GM21825 (cell line): ENCODE data around the gene SLC27A6.
"Not testable (repeated sequence)": the region's sequence is repeated elsewhere in the genome, so short reads cannot be mapped to it uniquely, and the experiment has no call there.

ENCODE experiments used
- ATAC-seq: cut with Tn5 transposase; IDR thresholded peaks from one replicate; pipeline ENCODE4 v1.9.1; 2021; ENCODE audit warnings: mild to moderate bottlenecking, moderate library complexity; ENCODE audit not compliant: unreplicated experiment

Gene SLC27A6, protein sequence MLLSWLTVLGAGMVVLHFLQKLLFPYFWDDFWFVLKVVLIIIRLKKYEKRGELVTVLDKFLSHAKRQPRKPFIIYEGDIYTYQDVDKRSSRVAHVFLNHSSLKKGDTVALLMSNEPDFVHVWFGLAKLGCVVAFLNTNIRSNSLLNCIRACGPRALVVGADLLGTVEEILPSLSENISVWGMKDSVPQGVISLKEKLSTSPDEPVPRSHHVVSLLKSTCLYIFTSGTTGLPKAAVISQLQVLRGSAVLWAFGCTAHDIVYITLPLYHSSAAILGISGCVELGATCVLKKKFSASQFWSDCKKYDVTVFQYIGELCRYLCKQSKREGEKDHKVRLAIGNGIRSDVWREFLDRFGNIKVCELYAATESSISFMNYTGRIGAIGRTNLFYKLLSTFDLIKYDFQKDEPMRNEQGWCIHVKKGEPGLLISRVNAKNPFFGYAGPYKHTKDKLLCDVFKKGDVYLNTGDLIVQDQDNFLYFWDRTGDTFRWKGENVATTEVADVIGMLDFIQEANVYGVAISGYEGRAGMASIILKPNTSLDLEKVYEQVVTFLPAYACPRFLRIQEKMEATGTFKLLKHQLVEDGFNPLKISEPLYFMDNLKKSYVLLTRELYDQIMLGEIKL

DNA sequence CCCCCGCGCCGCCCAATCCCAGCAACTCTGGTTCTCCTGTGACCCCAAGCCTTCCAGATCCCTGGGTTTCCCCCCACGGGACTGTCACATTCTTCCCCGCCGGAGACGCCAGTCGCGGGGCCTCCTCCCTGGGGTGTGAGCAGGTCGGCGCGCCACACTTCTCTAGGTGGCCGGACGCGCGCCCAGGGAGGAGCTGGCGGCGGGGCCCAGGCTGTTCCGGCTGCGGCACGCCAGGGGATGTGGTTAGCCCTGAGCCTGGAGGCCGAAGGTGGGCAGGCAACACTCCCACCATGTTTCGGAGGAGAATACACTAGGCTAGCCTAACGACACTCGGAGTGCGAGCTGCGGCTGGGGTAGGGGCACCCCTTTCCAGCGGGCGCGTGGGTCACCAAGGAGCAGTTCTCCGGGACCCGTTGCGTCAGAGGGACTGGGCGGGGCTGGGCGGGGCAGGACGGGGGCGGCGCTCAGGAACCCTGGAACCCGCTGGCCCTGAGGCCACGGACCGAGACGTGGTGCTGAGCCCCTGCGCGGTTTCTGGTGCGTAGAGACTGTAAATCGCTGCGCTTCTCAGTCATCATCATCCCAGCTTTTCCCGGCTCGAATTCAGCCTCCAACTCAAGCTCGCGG lies at the start of gene SLC27A6:
SLC27A6 (plus strand) TSS at position 478 of the 627 bp plus-strand sequence. CDS start 650 bp downstream, outside the sequence.
- no peak for ATAC-seq

DNA sequence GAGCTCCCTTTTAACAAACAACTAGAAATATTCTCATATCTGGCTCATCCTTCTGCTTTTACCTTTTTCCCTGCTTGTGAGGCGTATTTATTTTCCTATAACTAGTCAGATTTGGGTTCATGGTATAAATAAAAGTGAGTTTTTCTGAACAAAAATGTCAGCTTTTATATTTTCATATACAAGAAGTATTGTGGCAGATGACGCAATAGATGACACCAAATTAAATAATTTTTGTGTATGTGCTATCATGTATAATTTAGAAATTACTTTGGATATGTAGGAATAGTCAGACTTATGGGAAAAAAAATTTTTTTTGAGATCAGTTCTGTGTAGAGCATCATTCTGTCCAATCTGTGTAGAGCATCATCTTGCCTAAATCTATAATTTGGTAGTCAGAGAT lies 45.7 kb upstream of the SLC27A6 start:
- no peak for ATAC-seq

DNA sequence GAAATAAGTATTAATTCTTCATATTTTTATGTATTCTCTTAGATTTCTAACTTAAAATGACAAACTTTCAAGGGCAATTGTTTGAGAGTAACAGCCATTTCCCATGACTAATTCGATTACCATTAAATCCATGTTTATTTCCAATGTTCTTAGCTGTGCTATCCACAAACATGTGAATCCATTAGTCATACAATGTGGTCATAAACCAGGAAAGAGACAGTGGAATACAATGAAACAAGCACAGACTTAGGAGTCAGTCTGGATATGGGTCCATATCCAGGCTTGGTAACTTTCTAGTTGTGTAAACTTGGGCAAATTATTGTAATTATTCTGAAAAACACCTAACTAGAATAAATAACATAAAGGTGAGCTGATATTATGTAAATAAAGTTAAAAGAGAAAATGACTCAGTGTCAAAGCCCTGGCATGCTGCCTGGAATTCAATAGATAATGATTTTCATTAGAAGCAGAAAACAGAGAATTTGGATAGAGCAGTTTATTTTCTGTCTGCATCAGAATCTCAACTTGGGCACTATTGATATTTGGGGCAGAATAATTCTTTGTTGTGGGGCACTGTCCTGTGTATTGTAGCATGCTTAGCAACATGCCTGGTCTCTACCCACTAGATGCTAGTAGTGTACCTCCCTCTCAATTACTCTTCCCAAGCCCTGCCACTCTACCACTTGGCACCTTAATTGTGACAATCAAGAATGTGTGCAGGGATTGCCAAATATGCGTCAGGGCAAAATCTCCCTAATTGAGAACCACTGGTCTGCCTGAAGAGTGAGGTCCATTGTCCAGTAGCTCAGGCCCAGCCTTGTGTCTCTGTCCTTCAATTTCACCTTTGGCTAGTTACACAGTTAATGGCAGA lies 44.7 kb upstream of the SLC27A6 start:
- no peak for ATAC-seq

DNA sequence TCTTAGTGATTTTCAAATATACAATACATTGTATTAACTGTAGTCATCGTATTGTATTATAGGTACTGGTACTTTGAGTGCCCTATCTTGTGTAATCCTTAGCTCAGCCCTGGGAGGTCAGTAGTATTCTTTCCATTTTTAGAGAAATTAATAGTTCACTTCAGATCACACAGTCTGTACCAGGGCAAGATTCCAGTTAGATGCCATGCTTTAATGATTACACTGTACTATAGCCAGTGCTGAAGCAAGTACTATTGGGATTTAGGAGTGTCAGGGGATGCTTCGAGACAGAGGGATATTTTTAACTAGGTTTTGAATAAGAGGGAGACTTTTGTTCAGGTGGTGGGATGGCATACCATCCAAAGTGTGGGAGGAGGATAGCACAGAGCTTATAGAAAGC lies 41.0 kb upstream of the SLC27A6 start:
- no peak for ATAC-seq

DNA sequence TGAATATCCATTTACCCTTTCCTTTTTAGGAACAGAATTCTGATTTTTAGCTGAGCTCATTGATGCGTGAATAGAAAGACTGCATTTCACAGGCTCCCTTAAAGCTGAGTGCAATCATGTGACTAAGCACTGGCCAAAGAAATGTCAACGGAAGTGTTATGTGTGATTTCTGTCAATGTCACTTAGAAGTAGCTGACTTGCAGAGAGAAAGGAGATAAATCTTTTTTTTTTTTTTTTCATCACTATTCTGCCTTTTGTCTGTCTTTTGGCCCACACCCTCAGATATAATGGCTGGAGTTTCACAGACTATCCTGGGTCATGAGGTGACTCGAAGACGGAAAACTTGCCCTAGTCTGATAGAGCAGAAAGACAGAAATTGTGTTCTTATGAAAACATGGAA lies 39.3 kb upstream of the SLC27A6 start:
- no peak for ATAC-seq

DNA sequence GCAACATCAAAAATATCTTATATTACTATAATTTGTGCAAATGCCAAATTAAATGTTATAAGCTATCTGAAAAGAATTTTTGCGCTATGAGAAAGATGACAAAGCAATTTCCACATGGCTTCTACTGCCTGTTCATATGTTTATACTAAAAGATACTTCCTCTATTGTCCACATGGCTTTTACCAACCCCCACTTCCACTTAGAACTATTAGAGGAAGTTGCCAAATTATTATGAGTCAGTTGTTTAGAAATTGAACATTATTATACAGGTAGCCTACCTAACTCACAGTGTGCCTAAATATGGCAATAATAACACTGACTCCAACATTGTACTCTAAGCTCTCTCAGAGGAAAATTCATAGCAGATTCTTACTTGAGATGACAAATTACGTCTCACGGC lies 37.6 kb upstream of the SLC27A6 start:
- ATAC-seq: no peak

DNA sequence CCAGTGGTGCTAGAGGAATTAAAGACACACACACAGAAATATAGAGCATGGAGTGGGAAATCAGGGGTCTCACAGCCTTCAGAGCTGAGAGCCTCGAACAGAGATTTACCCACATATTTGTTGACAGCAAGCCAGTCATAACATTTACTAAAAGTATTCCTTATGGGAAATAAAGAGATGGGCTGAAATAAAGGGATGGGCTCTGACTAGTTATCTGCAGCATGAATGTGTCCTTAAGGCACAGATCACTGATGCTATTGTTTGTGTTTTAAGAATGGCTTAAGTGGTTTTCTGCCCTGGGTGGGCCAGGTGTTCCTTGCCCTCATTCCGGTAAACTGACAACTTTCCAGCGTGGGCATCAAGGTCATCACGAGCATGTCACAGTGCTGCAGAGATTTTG lies 33.1 kb upstream of the SLC27A6 start:
- ATAC-seq: not testable (repeated sequence)

DNA sequence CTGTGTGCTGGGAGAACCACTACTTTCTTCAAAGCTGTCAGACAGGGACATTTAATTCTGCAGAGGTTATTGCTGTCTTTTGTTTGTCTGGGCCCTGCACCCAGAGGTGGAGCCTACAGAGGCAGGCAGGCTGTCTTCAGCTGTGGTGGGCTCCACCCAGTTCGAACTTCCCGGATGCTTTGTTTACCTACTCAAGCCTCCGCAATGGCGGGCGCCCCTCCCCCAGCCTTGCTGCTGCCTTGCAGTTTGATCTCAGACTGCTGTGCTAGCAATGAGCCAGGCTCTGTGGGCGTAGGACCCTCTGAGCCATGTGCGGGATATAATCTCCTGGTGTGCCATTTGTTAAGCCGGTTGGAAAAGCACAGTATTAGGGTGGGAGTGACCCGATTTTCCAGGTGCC lies 22.2 kb upstream of the SLC27A6 start:
- ATAC-seq: not testable (repeated sequence)

DNA sequence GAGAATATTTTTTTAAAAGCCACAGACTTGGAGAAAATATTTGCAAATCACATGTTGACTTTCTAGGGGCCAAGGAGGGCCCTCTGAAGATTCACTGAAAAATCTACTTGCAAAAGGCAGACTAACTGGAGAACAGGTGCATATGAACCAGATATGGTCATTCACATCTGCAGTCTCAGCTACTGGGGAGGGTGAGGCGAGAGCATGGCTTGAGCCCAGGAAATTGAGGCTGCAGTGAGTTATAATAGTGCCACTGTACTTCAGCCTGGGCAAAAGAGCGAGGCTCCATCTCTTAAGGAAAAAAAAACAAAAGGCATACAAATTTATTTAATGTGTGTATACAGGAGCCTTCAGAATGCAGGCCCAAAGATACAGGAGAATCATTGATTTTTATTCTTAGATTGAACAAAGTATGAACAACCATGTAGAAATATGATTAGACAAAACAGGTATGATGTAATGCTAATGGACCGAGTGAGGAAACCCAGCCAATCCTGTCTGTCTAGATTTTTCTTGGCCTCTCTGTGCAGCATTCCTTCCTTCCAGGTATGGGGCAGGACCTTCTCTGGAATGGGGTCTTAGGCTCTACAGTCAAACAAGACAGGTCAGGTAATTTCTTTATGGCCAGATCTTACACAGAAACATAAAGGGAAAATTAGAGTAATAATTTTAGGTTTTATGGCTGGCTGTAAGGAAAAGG lies 15.3 kb upstream of the SLC27A6 start:
- ATAC-seq: no peak

DNA sequence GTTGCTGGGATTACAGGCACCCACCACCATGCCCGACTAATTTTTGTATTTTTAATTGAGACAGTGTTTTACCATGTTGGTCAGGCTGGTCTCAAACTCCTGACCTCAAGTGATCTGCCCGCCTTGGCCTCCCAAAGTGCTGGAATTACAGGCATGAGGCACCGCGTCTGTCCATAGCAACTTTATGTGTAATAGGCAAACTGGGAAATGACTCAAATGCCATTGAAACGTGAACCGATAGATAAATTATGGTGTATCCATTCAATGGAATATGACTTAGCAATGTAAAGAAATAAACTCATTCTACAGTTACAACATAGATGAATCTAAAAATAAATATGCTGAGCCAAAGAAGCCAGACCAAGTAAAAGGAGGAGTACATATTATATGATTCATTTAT lies 14.0 kb upstream of the SLC27A6 start:
- ATAC-seq: not testable (repeated sequence)

DNA sequence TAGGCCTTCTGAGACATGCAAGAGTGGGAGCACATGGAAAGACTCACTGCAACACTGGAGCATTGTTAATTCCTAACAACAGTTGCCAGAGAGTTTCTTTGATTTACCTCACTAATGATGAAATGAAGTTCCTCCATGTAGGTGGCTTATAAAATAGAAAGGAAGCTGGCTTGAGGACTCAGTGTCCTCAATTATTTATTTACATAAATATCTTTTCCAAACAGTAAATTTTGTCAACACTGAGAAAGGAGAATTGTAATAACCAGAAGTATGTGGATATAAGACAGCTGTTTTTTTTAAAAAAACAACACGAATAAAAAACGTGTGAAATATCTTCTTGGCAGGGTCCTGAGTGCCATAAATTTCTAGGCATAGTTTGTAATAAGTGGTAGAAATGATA lies 9.1 kb upstream of the SLC27A6 start:
- ATAC-seq: no peak

DNA sequence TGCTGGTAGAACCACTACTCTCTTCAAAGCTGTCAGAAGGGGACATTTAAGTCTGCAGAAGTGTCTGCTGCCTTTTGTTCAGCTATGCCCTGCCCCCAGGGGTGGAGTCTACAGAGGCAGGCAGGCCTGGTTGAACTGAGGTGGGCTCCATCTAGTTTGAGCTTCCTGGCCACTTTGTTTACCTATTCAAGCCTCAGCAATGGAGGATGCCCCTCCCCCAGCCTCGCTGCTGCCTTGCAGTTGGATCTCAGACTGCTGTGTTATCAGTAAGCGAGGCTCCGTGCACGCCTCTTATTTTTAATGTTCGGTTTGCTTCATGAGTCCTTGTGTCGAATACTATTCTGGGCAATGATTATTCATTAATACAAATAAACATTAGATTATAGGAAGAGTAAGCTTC lies 3.1 kb upstream of the SLC27A6 start:
- ATAC-seq: no peak

DNA sequence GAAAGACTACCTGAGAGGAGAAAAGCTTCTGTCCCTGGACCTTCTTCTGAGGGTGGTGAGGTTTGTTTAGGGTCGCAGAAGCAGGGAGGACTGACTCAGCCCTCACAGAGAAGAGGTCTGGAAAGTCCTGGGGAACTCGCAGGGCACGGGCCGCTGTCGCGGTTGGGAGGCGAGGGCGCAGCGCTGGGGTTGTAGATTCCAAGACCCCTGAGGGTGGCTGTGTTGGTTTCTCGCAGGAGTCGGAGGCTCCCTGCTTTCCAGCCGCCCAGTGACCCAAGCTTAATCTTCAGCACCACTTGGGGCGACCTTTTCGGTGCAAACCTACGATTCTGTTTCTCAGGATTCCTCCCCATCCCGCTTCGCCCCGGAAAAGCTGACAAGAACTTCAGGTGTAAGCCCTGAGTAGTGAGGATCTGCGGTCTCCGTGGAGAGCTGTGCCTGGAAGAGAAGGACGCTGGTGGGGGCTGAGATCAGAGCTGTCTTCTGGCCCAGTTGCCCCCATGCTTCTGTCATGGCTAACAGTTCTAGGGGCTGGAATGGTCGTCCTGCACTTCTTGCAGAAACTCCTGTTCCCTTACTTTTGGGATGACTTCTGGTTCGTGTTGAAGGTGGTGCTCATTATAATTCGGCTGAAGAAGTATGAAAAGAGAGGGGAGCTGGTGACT lies 482 bp downstream of the SLC27A6 start:
- no peak for ATAC-seq

DNA sequence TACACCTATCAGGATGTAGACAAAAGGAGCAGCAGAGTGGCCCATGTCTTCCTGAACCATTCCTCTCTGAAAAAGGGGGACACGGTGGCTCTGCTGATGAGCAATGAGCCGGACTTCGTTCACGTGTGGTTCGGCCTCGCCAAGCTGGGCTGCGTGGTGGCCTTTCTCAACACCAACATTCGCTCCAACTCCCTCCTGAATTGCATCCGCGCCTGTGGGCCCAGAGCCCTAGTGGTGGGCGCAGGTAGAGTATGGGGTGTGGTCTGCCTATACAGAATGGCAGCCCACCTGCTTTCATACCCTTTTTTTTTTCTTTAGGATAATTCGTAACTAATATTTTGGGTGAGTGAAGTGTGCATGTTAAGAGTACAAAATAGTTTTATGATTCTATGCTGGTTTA lies 1.1 kb downstream of the SLC27A6 start:
- no peak for ATAC-seq

DNA sequence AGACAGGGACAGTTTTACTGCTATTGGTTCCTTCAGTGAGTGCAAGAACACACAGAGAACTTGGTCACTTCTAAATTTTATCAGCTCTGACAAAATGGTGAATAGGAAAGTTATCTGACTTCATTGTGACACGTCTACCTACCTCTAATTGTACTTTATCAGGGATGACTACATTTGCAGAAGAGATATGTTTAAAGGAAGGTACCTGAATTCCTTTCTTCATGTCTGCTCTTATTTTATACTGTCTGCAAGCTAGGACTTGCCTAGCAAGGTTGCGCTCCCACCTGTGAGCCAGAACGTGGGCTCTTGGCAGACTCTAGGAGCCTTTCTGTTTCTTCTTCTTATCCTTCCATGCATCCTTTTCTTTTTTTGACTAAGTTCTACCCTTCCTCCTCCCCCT lies 1.6 kb downstream of the SLC27A6 start:
- no peak for ATAC-seq

DNA sequence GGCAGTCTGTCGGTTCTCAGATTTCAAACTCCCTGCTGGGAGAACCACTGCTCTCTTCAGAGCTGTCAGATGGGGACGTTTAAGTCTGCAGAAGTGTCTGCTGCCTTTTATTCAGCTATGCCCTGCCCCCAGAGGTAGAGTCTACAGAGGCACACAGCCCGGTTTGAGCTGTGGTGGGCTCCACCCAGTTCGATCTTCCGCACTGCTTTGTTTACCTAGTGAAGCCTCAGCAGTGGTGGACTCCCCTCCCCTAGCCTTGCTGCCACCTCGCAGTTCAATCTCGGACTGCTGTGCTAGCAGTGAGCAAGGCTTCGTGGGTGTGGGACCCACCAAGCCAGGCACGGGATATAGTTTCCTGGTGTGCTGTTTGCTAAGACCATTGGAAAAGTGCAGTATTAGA lies 8.0 kb downstream of the SLC27A6 start:
- ATAC-seq: no peak

DNA sequence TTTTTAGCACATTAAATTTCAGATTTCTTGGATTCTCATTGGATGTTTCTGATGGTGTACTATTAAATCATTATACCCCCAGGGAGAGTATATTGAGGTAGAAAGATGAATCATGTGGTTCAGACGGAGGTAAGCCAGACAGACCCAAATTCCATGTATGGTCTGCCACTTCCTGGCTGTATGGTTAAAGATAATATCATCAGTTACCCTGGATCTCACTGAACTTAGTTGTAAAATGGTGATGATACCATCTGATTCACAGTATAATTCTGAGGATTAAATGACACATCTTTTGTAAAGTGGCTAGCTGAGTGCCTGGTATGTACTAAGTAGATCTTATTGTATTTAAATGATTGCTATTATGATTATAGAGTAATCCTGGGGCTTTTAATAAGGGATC lies 9.3 kb downstream of the SLC27A6 start:
- no peak for ATAC-seq

DNA sequence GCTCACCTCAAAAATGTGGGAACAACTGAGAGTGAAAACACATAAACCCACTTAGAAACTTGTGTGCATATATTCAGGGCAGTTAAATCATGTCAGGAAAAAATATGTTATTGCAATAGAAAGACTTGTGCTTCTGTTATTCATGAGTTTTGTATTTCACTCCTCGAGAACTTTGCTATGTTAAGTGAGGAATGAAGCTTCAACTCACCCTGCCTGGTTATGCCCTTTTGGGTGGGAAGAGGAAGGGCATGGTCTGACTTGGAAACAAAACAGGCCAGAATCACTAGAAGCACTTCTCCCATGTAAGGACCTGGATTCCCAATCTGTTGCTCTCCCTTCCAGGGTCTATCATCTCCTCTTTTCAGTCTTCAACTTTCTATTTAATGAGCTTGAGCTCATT lies 14.5 kb downstream of the SLC27A6 start:
- ATAC-seq: no peak

DNA sequence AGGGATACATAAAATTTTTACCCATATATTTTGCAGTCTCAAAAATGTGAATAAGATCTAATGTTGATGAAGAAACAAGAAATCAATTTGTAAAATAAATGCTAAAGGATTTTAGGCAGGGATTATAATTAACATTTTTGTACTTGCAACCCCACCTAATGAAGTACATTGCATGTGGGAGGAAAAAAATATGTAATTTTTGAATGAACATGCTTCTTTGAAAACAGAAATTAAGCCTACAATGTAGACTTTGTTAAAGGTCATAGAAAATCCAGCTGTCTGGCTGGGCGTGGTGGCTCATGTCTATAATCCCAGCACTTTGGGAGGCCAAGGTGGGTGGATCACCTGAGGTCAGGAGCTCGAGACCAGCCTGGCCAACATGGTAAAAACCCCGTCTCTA lies 15.6 kb downstream of the SLC27A6 start:
- no peak for ATAC-seq

DNA sequence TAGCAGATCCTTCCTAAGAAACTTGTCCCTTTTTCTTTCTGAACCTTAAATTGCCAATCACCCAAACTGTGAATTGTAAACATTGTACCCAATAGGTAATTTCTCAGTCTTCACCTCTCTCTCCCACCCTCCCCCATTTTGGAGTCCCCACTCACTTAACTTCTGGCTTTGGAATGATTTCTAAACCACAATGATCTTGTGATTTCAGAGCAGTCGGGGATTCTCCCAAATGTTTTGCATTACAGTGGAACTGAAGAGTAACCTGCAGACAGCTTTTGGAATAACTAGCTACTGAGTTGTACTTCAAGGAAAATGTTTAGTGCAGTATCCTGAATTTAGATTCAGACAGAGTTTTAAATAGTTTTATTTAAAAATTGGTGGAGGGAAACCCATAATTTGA lies 19.2 kb downstream of the SLC27A6 start:
- ATAC-seq: no peak
